Ectodermal cell (in vitro differentiated cells): ENCODE measurements around the gene CAVIN3.

Experiments used
- H3K27ac ChIP-seq: 2 replicates; pipeline ENCODE4 v1.7.0; 2013; ENCODE audit warnings: mild to moderate bottlenecking, low read depth, low read length; ENCODE audit not compliant: insufficient read depth, poor library complexity, severe bottlenecking
- H3K27me3 ChIP-seq: 2 replicates; pipeline ENCODE4 v1.7.0; 2013; ENCODE audit warnings: mild to moderate bottlenecking, low read length; ENCODE audit not compliant: insufficient read depth, control insufficient read depth, poor library complexity, severe bottlenecking
- H3K36me3 ChIP-seq: one replicate; pipeline ENCODE4 v1.7.0; 2013; ENCODE audit warnings: low read length; ENCODE audit not compliant: control insufficient read depth, insufficient read depth
- H3K4me1 ChIP-seq: one replicate; pipeline ENCODE4 v1.7.0; 2013; ENCODE audit warnings: low read length; ENCODE audit not compliant: control insufficient read depth, insufficient read depth
- H3K4me3 ChIP-seq: 2 replicates; pipeline ENCODE4 v1.7.0; 2013; ENCODE audit warnings: low read depth, low read length, control low read depth; ENCODE audit not compliant: insufficient read depth
- H3K9me3 ChIP-seq: 2 replicates; pipeline ENCODE4 v1.7.0; 2013; ENCODE audit warnings: mild to moderate bottlenecking, low read length, moderate library complexity; ENCODE audit not compliant: control insufficient read depth
- WGBS, 2 experiments: methylation state at CpG; one replicate each; pipeline ENCODE4 v1.1.7; 2013; ENCODE audit warnings: missing lambda C conversion rate in 2 of 2; 5-methylcytosine and 5-hydroxymethylcytosine counted together

CAVIN3 gene

GRCh38 chr11:6351782-6352382 lies 31.6 kb upstream of the CAVIN3 start:
- Histone ChIP-seq H3K9me3 (no peaks in the 10 kb centered on the region), H3K27ac (no peak overlapping the region), H3K27me3 (no peaks in the 10 kb centered on the region), H3K36me3 (no peaks in the 10 kb centered on the region), H3K4me1 (no peaks in the 10 kb centered on the region), H3K4me3 (no peak overlapping the region)
- 82 to 84% methylated on average over 4 to 5 of the region's 5 CpGs for WGBS, 2 experiments

- no peaks in the 10 kb centered on the region for H3K4me1 ChIP-seq
- H3K36me3 ChIP-seq, result no peaks in the 10 kb centered on the region
- H3K9me3 ChIP-seq, result no peaks in the 10 kb centered on the region
- no peaks in the 10 kb centered on the region for H3K27me3 ChIP-seq
- WGBS, 2 experiments, result 91 to 96% methylated on average over 2 of the region's 2 CpGs
- H3K27ac ChIP-seq, result no peak overlapping the region
- no peak overlapping the region for H3K4me3 ChIP-seq
Measured at GRCh38 chr11:6350486-6350885, 30.2 kb upstream of the CAVIN3 start.

GRCh38 chr11:6350043-6350442 lies 29.7 kb upstream of the CAVIN3 start:
- no peaks in the 10 kb centered on the region for H3K9me3 ChIP-seq
- H3K36me3 ChIP-seq, result no peaks in the 10 kb centered on the region
- no peak overlapping the region for H3K4me3 ChIP-seq
- no peak overlapping the region for H3K27ac ChIP-seq
- no peaks in the 10 kb centered on the region for H3K4me1 ChIP-seq
- H3K27me3 ChIP-seq, result no peaks in the 10 kb centered on the region

GRCh38 chr11:6345366-6345765 lies 25.1 kb upstream of the CAVIN3 start:
- no peaks in the 10 kb centered on the region for H3K27me3 ChIP-seq
- no peaks in the 10 kb centered on the region for H3K9me3 ChIP-seq
- H3K4me3 ChIP-seq, result no peak overlapping the region
- H3K27ac ChIP-seq, result no peak overlapping the region
- WGBS, 2 experiments, result 89 to 90% methylated on average over 1 of the region's 1 CpG
- H3K36me3 ChIP-seq, result no peaks in the 10 kb centered on the region
- H3K4me1 ChIP-seq, result no peaks in the 10 kb centered on the region

GRCh38 chr11:6336293-6336692 lies 16.0 kb upstream of the CAVIN3 start:
- H3K9me3 ChIP-seq, result no peaks in the 10 kb centered on the region
- H3K36me3 ChIP-seq, result no peaks in the 10 kb centered on the region
- H3K27ac ChIP-seq, result no peak overlapping the region
- no peak overlapping the region for H3K4me3 ChIP-seq
- WGBS, 2 experiments, result 94 to 97% methylated on average over 3 of the region's 3 CpGs
- H3K4me1 ChIP-seq, result no peaks in the 10 kb centered on the region
- H3K27me3 ChIP-seq, result no peaks in the 10 kb centered on the region

DNA sequence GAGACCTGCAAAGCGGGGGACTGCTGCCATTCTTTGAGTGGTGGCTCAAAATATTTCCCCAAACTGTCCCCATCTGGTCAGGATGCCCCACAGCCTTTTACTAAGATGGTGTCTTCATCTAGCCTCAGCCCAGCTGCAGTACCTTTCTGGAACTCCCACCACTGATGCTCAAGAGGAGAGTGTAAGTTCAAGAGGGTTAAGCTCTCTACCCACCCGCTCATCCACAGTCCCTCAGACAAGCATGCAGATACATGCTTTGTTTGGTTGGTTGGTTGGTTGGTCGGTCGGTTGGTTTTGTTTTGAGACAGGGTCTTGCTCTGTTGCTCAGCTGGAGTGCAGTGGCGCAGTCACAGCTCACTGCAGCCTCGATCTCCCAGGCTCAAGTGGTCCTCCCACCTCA lies 14.5 kb upstream of the CAVIN3 start:
- H3K27ac ChIP-seq, result no peak overlapping the region
- 94 to 98% methylated on average over 6 of the region's 6 CpGs for WGBS, 2 experiments
- no peaks in the 10 kb centered on the region for H3K36me3 ChIP-seq
- H3K4me1 ChIP-seq, result no peaks in the 10 kb centered on the region
- H3K27me3 ChIP-seq, result no peaks in the 10 kb centered on the region
- no peaks in the 10 kb centered on the region for H3K9me3 ChIP-seq
- H3K4me3 ChIP-seq, result no peak overlapping the region

DNA sequence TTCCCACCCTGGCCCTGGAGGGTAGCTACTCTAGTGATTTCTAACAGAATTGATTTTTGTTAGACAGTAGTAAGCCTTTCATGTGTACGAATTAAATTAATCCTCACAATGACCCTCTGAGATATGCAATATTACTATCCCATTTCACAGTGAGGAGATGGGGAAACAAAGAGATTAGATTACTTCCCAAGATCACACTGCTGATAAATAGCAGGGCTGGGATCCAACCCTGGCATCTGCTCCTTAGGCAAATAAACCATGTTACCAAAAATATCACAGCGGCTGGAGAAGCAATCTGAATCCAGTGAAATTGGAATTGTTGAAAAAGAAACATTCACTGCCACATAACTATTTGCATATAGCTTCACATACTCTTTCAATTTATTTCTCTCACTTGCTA lies 12.8 kb upstream of the CAVIN3 start:
- no peaks in the 10 kb centered on the region for H3K27me3 ChIP-seq
- no peak overlapping the region for H3K4me3 ChIP-seq
- H3K9me3 ChIP-seq, result no peaks in the 10 kb centered on the region
- H3K4me1 ChIP-seq, result no peaks in the 10 kb centered on the region
- WGBS, 2 experiments, result 40 to 43% methylated on average over 2 of the region's 2 CpGs
- H3K27ac ChIP-seq, result no peak overlapping the region
- H3K36me3 ChIP-seq, result no peaks in the 10 kb centered on the region

DNA sequence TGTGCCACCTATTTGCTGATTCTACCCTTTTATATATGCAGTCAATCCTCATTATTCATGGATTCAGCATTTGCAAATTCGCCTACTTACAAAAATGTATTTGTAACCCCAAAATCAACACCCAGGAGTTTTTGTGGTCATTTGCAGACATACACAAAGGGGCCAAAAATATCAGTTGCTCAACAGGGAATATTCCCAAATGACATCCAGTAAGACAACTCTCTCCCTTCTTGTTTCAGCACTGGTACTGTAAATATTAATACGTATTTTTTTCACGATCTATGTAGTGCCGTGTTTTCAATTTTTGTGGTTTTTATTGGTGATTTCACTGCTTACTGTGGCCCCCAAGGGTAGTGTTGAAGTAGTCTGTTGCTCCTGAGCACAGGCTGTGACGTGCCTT lies 11.8 kb upstream of the CAVIN3 start:
- H3K9me3 ChIP-seq, result no peaks in the 10 kb centered on the region
- H3K4me3 ChIP-seq, result no peak overlapping the region
- 92 to 94% methylated on average over 5 of the region's 5 CpGs for WGBS, 2 experiments
- H3K36me3 ChIP-seq, result no peaks in the 10 kb centered on the region
- no peaks in the 10 kb centered on the region for H3K4me1 ChIP-seq
- no peaks in the 10 kb centered on the region for H3K27me3 ChIP-seq
- H3K27ac ChIP-seq, result no peak overlapping the region

DNA sequence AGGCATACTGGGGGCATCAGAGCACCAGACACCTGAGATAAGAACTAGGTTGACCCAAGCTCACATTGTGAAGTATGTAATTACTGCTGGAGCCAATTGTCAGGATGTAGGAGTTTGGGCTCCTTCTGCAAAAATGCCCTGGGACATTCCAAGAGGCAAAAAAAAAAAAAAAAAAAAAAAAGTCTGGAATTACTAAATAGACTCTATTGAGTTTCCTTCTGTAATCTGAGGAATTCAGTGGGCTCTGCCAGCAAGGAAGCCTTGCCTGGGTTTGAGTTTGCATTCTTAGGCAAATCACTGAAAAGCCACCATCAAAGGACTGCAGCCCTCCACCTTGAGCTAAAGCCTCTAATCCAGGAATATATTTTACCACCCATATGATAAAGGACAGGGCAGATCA lies 8.0 kb upstream of the CAVIN3 start:
- H3K9me3 ChIP-seq, result no peaks in the 10 kb centered on the region
- no peak overlapping the region for H3K4me3 ChIP-seq
- no peaks in the 10 kb centered on the region for H3K27me3 ChIP-seq
- H3K27ac ChIP-seq, result no peak overlapping the region
- H3K36me3 ChIP-seq, result no peaks in the 10 kb centered on the region
- H3K4me1 ChIP-seq, result no peaks in the 10 kb centered on the region

DNA sequence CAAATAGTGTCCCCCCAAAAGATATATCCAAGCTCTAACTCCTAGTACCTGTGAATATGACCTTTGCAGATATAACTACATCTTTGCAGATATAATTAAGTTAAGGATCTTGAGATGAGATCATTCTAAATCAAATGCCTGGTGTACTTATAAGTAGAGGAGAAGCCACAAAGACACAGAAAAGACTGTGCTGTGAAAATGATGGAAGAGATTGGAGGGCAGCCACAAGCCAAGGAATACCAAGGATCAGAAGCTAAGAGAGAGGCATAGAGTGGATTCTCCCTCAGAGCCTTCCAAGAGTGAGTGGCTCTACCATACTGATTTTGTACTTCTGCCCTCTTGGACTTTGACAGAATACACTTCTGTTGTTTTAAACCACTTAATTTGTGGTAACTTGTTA lies 7.5 kb upstream of the CAVIN3 start:
- no peak overlapping the region for H3K4me3 ChIP-seq
- no peaks in the 10 kb centered on the region for H3K9me3 ChIP-seq
- no peak overlapping the region for H3K27ac ChIP-seq
- no peaks in the 10 kb centered on the region for H3K4me1 ChIP-seq
- no peaks in the 10 kb centered on the region for H3K27me3 ChIP-seq
- H3K36me3 ChIP-seq, result no peaks in the 10 kb centered on the region

DNA sequence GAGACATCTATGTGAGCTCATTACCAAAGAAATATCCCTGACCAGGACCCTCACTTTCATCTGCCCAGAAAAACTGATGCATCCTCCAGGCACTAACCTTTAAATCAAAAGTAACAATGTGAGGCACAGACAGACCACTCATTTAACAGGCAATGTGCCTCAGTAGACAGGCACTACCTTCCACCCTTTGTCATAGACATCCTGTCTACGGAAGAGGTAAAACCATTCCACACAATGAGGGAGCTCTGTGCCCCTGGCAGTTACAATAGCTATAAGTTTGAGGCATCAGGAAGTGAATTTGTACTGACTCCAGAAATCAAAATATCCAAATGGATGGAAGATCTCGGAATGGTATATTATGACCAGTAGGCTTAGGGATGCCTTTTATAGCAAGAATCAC lies 6.7 kb upstream of the CAVIN3 start:
- 87 to 90% methylated on average over 2 of the region's 2 CpGs for WGBS, 2 experiments
- Histone ChIP-seq H3K4me3 (no peak overlapping the region), H3K27me3 (no peaks in the 10 kb centered on the region), H3K27ac (no peak overlapping the region), H3K36me3 (no peaks in the 10 kb centered on the region), H3K9me3 (no peaks in the 10 kb centered on the region), H3K4me1 (peaks cover 2% of the 10 kb centered on the region)
